GM18502 (cell line): ENCODE results near the gene NCS1.
"Not testable (repeated sequence)": the region's sequence is repeated elsewhere in the genome, so short reads cannot be mapped to it uniquely, and the experiment has no call there.

Experiments
- ATAC-seq: cut with Tn5 transposase; IDR thresholded peaks from one replicate; pipeline ENCODE4 v1.9.1; 2021; ENCODE audit warnings: mild to moderate bottlenecking; ENCODE audit not compliant: unreplicated experiment, poor library complexity

Gene NCS1

DNA sequence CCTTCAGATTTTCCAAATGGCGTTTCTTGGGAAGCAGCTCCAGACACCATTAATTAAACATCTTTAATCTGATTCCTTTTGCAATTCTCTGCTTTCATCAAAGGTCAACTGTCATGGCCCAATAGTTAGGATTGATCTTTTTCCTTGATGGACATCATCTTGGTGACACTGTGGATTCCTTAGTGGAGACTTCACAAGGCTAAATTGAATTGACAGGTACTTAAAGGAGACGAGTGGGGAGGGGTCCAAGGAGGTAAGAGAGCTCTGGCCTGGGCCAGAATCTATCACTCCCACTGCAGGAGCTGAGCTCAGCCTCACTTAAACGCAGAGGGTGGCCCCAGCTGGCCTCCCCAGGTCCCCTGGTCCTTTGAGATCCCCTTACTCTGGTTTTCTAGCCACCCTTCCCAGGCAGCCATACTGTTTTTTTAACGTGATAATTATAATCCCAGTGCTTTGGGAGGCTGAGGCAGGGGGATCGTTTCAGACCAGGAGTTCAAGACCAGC, 83.5 kb downstream of the NCS1 start:
- no peak for ATAC-seq

DNA sequence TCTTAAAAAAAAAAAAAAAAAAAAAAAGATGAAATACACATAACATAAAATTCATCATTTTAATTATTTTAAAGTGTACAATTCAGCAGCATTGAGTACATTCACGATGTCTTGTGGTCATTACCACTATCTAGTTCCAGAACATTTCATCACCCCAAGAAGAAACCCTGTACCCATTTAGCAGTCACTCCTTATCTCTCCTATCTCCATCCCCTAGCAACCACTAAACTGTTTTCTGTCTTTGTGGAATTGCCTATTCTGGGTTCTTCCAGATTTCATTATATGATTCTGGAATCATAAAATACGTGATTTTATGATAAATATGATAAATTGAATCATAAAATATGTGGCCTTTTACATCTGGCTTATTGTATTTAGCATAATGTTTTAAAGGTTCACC, 84.4 kb downstream of the NCS1 start:
- ATAC-seq = no peak

- ATAC-seq = not testable (repeated sequence)
Observed at GRCh38 chr9:130258137-130258536, 85.9 kb downstream of the NCS1 start.

DNA sequence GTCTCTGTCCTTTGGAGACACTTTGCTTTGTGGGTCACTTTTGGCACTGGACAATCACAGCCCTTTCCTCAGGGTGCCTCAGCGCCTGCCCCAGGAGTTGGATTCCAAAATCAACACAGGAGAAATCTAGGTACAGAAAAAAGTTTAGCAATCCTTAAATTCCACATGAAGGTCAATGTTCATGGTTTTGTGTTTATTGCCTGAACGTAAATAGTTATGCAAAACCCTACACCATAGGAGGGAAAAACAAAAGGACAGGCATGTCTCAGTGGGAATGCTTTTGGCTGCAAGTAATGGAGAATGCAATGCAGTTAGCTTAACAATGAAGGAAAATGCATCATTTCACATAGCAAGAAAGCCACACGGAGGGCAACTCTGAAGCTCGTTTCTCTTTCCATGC, 86.8 kb downstream of the NCS1 start:
- no peak for ATAC-seq

GRCh38 chr9:130260816-130261765, 88.9 kb downstream of the NCS1 start:
- no peak for ATAC-seq

DNA sequence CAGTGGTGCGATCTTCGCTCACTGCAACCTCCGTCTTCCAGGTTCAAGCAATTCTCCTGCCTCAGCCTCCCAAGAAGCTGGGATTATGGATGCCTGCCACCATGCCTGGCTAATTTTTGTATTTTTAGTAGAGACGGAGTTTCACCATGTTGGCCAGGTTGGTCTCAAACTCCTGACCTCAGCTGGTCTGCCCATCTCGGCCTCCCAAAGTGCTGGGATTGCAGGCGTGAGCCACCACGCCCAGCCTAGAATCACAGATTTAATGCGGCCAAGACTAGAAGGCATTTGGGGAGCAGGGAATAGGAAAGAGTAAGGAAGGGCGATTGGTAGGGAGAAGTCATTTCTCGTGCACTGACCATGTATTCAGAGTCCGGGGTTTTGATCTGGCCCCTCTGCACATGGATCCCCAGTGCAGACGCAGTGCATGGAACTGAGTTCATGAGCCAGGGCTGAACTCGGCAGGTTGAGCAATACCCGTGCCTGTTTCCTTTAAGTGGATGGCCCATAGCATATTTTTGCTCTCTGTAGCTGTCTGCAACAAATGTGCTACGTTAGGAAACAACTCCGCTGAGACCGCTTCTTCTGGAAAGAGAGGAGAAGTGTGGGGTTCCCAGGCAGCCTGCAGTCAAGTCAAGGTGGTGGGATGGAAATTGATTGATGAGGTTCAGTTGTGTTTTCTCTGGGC, 90.0 kb downstream of the NCS1 start:
- ATAC-seq = no peak

DNA sequence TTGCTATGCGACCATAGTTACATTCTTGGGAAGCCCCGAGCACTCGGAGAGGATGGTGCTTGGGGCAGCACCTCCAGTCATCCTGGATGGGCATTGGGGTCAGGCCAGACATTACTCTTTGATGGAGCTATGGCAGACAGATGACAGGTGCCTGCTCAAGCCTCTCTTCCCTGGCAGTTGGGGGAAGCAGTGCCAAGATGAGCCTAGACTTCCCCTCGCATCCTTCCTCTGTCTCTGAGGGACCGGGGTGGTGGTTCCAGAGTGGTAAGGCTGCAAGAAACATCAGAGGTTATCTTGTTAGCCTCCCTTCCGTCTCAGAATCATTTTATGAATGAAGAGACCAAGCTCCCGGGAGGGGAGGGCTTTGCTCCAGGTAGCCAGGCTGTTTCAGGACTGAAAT, 90.6 kb downstream of the NCS1 start:
- no peak for ATAC-seq

GRCh38 chr9:130263601-130264413, 91.6 kb downstream of the NCS1 start:
- no peak for ATAC-seq

DNA sequence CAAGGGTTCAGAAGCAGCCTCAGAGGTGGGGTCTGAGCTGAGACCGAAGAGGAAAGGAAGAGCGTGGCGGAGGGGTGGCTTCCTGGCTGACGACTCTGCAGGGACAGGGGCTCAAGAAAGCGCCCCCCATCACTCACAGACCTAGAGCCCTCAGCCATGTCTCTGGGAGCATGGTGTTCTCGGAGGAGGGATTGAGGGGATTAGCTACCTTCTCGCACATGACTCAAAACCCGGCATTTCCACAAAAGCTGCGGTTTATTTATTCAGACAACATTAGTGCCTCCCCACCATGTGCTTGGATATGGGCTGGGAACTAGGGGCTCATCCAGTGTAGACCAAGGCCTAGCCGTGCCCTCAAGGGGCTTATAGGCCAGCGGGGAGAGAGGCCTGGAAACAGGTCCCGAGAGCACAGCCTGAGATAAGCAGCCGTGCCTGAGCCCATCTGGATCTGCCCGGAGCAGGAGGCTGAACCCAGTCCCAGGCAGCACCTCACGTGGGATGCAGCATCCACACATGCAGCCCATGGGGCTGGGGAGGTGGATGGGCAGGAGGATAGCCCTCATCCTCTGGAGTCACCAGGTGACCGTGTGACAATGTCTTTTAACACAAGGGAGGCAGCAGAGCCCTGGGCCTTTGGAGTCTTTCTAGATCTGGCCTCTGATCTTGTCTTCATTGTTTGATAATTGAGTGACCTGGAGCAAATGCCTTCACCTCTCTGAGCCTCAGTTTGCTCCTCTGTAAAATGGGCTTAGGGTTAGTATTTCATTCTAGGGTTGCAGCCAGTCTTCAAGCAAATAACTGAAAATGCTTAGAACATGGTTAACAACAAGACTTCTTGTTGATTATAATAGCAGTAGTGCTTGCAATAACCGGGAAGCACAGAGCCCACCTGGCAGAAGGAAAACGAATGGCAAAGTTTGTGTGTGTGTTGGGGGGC, 92.5 kb downstream of the NCS1 start:
- ATAC-seq = no peak

DNA sequence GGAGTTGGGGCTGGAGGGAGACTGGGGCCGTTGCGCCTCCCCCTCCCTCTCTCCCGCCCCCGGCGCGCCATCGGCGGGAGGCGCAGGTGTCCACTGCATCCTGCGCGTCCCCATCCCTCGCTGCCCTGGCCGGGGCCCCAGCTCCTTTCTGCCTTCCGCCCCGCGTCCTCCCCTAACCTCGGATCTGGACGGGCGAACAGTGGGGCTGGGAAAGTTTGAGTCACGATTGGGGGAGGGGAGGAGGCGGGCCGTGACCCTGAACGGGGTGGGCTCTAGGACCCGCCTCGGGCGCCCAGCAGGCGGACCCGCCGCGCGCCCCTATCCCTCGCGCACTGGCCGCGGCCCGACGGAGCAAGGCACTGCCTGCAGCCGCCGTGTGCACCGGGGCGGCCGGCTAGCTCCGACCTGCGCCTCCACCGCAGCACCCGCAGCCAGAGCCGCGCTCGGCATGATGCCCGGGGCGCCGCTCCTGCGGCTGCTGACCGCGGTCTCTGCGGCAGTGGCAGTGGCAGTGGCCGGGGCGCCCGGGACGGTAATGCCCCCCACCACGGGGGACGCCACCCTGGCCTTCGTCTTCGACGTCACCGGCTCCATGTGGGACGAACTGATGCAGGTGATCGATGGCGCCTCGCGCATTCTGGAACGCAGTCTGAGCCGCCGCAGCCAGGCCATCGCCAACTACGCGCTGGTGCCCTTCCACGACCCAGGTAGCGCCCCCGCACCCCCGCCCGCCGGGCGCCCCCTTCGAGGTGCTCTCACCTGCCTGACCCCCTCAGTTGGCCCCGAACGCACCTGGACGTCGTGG, 93.4 kb downstream of the NCS1 start, which contains the start of gene HMCN2:
Gene HMCN2 (plus strand): TSS at position 330 of the 805 bp plus-strand sequence. CDS start 119 bp downstream, at position 449.
- ATAC-seq = no peak

GRCh38 chr9:130266236-130267098, 94.3 kb downstream of the NCS1 start:
- no peak for ATAC-seq

- no peak for ATAC-seq
Observed at GRCh38 chr9:130267930-130268329, 95.7 kb downstream of the NCS1 start.

DNA sequence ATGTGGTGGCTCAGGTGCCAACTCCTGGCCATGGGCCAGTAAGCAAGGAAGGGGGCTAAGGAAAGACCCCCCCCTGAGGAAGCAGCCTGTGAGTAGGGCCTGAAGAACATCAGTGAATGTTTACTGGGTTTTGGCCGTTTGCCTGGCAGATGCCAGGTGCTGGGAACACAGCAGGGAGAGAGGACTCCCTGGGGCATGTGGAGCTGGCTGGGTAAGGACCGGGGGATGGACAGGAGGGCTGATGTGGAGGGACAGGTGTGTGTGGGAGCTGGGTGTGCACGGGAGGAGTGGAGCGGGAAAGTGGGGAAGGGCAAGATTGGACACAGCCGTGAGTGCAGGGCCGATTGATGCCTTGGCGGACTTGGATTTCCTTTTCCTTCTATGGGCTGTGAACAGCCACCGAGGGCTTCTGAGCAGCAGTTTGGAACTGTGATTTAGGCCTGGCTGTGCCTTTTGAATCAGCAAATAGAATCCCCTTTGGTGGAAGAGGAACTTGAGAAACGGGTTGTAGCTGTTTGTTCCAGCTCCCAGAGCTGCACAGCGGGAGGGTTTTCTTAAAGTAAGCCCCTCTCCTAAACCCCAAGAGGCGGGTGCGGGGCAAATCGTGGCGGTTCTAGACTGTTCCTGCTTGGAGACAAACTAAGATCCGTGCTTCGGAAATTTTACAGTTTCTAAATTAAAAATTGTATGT, 96.5 kb downstream of the NCS1 start:
- ATAC-seq = no peak

DNA sequence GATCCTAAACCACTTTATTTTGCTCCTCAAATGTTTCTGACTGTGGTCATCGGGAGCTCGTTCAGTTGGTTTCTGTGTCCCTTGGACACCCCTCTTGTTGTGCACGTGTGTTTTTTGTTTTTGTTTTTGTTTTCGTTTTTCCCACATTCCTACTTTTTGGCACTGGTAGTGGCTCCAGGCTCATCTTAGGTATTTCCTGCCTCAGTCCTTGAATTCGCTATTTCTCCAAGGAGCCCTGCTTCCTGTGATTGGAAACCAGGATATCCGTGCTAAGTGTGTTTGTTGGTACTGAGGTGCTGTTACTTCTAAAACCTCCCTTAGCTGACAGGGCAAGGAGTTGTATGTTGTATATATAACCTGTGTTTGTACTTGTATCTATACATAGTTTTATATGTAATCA, 99.3 kb downstream of the NCS1 start:
- no peak for ATAC-seq

- no peak for ATAC-seq
Observed at GRCh38 chr9:130275156-130275555, 103.0 kb downstream of the NCS1 start.

- no peak for ATAC-seq
Observed at GRCh38 chr9:130276121-130276520, 103.9 kb downstream of the NCS1 start.

GRCh38 chr9:130276955-130277354, 104.8 kb downstream of the NCS1 start:
- no peak for ATAC-seq
